Measurements from ENCODE around the gene MGRN1.
"Not testable (repeated sequence)": the region's sequence is repeated elsewhere in the genome, so short reads cannot be mapped to it uniquely, and the experiment has no call there.

MGRN1 gene

DNA sequence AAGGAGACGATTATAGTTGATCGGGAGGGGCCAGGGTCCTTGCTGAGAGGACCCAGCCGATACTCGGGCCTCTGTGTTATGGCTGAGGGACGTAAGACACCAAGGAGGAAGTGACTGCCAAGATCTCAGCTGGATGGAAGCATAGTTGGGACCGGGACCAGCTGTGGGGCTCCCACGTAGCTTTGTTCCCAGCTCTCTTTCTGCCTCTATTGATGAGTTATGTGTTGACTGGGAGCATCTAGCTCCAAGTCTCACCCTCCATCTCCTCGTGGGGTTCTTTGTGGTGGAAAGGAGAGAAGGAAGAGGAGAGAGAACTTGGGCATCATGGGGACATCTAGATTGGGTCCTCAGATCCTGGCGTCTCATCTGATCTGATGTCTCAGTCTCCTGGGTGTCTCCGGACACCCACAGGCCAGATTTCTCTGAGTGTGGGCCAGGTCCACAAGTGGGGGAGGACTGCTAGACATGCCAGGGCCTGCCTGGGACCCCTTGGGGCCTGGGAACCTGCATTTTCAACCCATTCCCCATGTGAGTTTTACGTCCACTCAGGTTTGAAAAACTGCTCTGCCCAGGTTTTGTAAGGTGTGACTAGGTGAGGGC lies 1.0 kb downstream of the MGRN1 start:
- DNase-seq, result no peak

DNA sequence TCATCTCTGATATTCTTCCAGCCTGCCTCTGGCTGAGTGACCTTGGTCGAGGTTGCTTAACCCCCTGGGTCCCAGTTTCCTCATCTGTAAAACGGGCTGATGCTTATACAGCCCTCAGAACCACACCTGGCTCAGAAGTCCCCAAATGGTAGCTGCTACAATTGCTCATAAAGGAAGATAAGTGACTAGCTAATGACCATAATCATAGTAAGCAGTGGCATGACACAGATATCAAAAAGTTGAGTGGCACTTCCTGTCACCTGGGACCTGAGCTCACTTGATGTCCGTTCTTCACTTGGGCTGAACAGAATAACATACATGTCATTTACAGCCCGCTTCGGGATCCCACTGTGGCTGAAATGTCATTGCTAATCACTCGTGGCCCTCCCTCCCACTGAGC lies 1.8 kb downstream of the MGRN1 start:
- DNase-seq, result no peak

DNA sequence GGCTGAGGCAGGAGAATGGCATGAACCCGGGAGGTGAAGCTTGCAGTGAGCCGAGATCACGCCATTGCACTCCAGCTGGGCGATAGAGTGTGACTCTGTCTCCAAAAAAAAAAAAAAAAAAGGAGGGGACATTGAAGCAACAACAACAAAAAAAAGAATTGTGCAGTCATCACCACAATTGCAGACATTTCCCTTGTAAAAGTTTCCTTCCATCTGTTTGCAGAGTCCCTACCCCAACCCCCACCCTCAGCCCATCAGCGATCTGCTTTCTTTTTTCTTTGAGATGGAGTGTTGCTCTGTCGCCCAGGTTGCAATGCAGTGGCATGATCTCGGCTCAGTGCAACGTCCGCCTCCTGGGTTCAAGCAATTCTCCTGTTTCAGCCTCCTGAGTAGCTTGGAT lies 3.7 kb downstream of the MGRN1 start:
- no peak for DNase-seq

DNA sequence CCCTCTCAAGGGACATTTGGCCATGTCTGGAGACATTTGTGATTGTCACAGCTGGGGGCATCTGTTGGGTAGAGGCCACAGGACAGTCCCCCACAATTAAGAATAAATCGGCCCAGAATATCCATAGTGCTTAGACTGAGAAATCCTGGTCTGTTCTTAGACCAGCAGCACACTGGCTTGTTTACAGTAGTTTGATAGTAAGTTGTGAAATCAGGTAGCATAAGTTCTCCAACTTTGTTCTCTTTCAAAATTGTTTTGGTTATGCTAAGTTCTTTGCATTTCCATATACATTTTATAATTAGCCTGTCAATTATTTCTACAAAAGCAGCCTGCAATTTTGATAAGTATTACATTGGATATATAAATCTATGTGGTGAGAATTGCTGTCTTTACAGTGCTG lies 6.8 kb downstream of the MGRN1 start:
- no peak for DNase-seq

DNA sequence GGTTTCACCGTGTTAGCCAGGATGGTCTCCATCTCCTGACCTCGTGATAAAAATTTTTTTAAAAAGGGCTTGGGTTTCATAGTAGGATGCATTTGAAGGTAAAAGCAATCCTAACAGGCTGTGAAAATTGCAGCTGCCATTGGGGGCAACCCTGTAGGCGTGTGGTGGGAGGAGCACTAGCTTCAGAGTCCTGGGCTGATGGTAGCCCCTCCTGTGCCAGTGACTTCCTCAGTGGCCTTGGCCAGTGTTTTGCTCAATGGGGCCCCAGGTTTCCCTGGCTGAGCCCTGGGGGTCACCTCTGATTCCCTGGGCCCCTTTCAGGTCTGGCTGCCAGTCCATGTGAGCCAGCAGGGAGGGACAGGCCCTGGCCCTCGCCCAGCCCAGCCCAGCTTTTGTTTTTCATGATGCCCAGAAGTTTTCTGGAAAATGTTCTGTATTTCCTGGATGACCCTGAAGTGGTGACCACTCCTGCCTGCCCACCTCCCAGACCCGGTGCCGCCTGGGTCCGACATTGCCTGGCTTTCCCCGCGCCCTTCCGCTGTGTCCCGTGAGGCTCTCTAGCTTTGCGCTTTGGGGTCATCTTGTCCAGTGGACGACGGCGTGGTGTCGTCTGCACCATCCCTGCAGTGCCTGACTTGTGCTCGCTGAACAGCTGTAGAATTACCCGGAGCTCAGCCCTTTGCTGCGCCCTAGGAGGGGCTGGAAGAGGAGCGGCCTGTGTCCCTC lies 9.4 kb downstream of the MGRN1 start:
- DNase-seq, result no peak

DNA sequence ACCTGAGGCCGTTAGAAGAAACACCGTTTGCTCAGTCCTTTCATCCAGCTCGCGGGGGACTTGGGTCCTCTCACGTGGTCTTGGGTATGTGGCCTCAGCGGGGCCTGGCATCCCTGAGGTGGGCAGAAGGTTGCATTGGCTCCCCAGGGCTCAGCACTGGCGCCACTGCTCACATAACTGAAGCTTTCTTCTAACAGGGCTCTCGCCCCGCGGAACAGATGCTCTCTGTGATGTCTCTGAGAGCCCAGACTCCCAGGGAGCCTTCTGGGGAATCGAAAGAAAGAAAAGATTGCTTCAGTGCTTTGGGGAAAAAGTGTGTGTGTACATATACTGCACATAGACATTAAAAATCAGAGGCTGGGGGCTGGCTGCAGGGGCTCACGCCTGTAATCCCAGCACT lies 10.1 kb downstream of the MGRN1 start:
- DNase-seq, result no peak

DNA sequence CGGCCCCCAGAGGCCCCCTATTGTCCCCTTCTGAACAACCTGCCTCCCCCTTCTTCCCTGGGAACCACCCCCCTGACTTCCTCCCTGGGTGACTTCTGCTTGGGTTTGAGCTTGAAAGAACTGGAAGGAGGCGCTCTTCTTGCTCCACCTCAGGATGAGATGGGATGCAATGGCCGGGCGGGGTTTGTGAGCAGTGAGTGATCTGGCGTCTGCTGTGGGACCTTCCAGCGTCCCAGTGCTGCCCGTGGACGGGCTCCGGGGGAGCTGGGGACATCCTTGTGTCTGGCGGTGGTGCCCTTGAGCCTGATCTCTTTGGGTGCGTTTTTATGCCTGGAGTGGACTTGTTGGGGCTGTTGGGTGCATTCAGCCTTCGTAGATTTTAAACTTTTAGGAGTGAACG lies 11.6 kb downstream of the MGRN1 start:
- no peak for DNase-seq

DNA sequence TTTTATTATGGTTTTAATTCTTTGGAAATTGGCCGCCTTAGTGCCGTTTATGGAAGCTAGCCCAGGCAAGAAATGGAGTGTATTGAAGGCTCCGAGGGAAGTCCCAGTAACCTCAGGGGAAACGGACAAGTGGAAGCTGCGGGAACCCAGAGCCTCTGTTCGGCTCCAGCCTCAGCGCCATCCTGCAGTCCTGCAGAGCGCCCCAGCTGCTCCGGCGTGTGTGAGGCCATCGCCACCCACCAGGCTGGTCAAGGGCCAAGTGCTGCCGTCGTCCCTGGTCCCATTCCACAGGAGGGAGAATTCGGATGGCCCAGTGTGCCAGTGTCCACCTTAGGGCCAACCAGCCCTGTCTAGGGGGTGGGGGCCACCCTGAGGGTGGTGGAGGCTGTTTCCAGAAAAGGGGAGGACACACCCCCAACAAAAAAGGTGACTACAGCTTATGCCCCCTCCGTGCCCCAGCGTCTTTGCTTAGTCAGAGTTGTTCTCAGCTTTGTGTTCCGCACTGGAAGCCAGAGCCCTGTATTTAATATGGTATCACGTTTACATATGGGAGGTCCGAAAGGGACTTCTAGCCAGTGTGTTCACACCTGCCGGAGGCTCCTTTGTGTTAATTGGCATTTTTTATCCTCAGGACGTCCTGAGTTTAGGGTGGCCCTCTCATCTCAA lies 13.0 kb downstream of the MGRN1 start:
- DNase-seq, result no peak

DNA sequence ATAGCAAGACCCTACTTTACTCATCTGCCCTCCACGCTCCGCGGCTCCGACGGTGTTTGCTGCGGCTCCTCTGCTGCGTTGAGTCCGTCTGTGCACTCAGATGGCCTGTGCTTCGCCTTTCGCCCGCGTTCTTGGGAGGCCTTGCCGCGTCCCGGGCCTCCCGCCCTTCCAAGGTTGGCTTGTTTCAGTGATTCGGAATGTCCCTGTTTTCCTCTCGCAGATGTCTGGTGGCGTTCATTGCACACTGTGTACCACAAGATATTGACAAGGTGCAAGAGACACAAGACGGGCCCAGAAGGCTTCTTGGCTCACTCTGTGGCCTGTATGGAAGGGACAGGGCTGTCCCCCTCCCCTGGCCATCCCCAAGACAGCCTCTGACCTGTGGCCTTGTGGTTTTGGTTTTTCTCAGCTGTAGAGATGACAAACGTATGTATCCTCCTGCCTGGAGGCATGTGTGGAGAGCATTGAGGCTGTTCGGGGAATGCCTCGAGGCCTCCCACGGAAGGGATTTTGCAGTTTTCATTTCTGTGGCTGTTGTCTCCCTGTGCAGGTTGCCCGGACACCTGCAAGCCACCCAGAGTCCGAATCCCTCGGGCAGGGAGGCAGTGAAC lies 15.4 kb downstream of the MGRN1 start:
- DNase-seq, result no peak

DNA sequence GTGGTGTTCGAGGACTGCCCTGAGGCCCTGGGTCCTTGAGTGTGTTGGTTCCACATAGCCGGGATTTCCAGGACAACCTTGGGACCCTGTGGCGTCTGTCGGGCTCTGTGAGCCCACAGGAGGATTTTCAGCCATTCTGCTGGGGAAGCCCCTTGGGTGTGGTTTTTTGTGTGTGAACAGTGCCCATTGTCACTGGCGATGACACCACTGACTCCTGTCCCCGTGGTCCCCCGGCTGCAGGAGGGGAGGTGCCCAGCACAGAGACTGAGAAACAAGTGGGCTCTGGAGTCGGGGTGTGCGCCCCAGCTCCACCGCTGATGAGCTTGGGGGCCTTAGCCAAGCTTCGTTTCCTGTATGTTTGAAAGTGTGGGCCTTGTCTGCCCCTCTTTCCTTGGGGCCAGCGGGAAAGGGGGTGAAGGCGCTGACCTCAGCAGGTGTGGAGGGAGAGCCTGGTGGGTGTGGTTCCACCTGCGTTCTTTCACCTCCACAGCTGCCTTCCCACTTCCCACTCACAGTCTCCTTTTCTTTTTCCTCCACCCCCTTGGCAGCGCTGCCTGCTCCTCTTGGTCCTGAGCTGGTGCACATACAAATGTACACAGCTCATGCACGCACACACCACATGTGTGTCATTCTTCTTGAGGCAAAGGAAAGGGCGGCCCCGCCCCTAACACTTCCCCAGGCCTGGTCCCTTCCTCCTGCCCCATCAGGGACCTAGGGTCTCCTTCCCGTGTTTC lies 16.1 kb downstream of the MGRN1 start:
- no peak for DNase-seq

DNA sequence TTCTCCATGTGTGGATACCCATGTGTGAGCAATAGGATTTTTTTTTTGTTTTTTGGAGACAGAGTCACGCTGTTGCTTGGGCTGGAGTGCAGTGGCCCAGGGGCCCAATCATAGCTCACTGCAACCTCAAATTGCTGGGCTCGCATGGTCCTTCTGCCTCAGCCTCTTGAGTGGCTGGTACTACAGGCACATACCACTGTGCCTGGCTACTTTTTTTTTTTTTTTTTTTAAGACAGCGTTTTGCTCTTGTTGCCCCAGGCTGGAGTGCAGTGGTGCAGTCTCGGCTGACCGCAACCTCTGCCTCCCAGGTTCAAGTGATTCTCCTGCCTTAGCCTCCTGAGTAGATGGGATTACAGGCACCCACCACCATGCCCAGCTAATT lies 16.7 kb downstream of the MGRN1 start:
- no peak for DNase-seq

DNA sequence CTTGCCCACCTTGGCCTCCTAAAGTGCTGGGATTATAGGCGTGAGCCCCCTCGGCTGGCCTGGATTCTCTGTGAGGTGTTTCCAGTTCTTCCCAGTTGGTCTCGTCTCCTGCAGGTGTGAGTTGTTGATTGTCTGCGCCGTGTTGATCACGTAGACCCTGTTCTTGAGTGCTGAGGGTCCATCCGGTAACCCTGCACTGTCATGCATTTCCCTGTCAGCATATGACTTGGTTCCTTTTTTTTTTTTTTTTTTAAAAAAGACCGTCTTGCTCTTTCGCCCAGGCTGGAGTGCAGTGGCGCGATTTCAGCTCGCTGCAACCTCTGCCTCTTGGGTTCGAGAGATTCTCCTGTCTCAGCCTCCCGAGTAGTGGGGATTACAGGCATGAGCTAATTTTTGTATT lies 17.3 kb downstream of the MGRN1 start:
- no peak for DNase-seq

DNA sequence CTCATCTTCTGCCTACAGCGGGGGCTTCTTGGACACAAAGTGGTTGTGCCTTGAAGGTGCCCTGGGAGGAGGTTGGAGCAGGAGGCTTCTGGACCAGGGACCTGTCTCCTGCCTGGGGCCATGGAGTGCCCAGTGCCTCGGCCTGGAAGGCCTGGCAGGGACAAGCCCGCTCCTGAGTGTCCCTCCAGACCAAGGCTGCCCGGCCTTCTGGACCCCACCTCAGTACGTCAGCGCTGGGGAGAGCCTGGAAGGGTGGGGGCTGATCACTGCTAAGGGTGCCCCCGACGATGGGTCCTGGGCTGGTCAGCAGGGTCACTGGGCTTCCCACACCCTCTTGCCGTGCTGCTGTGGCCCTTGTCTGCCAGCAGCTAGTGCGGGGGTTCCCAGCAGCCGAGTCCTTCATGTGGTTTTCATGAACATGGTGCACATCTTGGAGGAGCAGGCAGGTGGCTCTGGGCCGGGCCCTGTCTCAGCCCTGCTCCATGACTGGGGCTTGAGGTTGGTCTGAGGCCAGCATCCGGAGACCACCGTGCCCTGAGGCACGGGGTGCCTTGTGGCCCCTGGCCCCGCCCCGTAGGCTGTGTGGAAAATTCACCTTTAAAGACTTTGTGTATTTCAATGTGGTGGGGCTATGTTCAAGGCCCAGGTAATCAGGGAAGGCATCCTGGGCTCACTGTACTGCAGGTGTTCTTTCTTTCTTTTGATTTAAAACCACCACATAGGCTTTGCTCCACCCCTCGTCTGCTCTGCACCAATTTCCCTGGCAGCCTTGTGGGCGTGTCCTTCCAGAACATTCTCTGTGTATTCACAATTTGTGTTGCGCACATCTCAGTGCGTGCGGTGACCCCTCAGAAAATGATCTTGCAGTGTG lies 22.4 kb downstream of the MGRN1 start:
- no peak for DNase-seq

DNA sequence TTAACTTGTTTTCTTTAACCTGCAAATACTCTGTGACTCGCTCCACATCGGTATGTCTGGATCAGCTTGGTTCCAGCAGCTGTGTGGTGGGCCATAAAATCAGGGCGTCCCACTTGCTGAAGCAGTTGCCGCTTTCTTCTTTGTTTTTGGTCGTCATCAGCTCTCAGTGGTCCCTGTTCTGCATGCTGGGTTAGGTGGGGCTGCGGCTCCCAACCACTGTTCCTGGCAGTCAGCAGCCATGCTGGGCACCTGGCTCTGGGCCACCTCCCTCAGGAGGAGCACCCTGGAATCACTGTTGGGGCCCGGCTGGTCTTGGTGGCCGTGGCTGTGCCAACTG lies 23.0 kb downstream of the MGRN1 start:
- no peak for DNase-seq

DNA sequence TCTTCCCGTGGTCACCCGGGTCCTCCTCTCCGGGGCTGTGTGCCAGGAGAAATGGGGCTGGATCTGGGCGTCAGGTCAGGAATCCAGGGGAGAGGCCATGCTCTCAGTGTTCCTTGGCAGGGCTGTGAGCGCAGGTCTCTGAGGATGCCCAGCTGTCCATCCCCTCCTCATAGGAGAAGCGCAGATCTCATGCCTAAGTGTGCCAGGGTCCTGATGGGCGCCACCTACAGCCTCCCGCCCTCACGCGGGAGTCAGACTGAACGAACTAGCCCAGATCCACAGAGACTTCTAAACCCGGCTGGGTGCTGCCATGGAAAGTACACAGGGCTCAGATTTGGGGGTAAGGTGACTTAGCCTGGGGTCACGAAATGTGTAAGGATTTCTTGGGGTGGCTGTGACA lies 24.3 kb downstream of the MGRN1 start:
- DNase-seq, result no peak

DNA sequence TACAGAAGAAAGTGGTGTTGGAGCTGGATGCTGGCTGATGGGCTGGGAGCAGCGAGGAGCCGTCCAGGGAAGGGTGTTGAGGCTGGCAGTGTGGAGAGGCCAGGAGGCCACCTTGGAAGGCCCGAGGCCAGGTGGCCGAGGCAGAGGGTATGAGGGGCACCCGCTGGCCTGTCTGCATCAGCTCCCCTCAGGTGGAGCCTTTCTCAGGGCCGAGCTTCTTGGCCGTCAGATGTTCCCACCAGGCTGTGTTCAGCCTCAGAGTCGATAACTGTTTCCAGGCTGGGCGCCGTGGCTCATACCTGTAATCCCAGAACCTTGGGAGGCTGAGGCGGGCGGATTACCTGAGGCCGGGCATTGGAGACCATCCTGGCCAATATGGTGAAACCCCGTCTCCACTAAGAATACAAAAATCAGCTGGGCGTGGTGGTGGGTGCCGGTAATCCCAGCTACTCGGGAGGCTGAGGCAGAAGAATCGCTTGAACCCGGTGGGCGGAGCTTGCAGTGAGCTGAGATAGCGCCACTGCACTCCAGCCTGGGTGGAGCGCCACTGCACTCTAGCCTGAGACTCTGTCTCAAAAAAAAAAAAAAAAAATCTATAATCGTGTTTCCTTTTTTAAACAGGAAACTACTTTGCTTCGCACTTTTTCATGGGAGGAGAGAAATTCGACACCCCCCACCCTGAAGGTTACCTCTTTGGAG lies 25.3 kb downstream of the MGRN1 start:
- DNase-seq, result no peak

DNA sequence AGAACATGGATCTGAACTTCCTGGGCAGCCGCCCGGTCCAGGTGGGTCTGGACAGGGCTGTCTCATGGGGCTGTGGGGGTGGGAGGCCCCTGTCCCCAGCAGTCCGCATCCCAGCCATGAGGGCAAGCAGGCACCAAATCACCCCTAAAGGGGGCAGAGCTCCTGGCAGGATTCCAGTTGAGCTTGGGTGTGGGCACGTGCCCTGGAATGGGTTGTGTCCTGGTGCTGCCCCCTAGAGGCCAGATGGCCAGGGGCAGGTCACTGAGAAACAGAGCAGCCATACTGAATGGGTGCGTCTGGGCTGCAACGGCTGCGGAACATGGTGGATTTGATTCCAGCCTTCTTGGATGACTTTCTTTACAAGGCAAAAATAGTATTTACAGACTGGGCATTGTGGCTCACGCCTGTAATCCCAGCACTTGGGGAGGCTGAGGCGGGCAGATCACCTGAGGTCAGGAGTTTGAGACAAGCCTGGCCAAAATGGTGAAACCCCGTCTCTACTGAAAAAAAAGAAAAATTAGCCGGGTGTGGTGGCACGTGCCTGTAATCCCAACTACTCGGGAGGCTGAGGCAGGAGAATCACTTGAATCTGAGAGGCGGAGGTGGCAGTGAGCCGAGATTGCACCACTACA lies 25.9 kb downstream of the MGRN1 start:
- DNase-seq, result not testable (repeated sequence)

DNA sequence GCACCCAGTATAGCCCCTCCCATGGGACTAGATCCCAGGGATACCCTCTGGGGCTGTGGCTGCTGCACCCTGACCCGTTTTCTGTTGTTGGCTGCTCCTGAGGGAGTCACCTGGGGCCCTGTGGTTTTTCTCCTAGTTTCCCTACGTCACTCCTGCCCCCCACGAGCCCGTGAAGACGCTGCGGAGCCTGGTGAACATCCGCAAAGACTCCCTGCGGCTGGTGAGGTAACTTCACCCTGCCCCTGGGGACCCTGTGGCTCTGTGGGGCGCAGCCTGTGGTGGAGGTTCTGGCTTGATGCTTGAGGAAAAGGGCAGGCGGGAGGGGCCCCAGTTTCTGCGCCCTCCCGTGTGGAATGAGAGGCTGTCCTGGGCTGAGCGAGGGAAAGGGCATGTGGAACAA lies 27.2 kb downstream of the MGRN1 start:
- no peak for DNase-seq

DNA sequence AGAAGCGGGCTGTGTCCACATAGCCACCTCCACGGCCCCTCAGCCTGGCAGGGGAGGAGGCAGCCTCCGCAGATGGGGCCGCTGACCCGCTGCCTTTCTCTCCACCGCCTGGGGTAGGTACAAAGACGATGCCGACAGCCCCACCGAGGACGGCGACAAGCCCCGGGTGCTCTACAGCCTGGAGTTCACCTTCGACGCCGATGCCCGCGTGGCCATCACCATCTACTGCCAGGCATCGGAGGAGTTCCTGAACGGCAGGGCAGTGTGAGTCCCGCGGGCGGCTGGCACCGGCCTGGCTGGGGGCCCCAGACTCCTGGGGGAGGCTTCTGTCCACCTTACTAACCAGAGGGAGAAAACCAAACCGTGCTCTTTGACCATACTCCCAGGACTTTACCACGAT lies 27.9 kb downstream of the MGRN1 start:
- DNase-seq, result no peak

DNA sequence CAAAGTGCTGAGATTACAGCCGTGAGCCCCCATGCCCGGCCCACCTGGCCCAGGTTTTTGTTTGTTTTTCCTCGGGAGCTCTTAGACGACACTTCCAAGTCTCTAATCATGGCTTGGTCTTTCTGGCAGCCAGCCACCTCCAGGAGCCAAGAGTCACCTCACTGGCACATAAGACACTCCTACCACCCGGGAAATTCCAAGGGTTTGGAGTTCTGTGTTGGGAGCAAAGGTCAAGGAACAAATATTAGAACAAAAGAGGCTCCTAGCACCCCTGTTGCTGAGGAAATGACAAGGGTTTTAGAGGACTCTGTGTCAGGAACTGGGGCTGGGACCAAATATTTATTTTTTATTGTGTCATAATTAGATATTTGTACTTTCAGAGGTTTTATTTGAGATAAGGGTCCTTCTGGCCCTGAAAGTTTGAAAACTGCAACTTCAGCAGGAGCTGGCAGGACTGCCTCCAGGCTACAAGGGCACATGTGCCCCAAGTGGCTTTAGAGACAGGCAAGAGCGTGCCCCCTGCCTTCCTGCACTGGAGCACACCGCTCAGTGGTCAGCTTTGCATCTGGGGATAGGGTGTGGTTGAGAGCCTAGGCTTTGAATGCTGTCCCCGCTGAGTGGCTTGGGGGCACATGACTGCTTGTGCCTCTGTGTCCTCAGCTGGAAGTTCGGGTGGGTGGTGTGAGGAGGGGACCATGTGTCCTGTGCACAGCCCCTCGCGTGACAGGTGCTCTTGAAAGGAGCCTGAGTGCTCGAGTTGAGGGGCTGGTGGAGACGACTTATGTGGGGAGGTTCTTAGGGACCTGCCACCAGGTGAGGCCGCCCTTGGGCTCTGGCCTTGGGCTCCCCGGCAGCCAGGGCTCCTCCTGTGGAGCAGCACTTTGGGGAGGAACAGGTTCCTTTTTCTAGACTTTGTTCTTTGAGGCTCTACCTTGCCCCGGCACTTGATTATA lies 29.7 kb downstream of the MGRN1 start:
- no peak for DNase-seq
